Neural progenitor cell (in vitro differentiated cells): ENCODE data around the gene SLC15A4. TPM values are rescaled to one million over a fixed set of nuclear protein-coding genes. Genes with fewer than 3 reads are reported as not detected.
A peak's percentile ranks its signal among the peaks of the same experiment; 100 is the strongest.

Source experiments
- DNase-seq: peaks from one replicate; pipeline ENCODE4 v3.0.0-alpha.2; 2016; ENCODE audit warnings: low spot score
- H2AFZ ChIP-seq: fragments of 200-600 bp; sonication (generic); replicated peaks from 2 replicates; pipeline ENCODE4 v1.6.1; 2016; ENCODE audit warnings: antibody characterized with exemption
- H3F3A ChIP-seq: fragments of 200-600 bp; sonication (generic); 2 replicates; pipeline ENCODE4 v1.6.1; 2016; ENCODE audit warnings: antibody characterized with exemption, low read depth
- H3K27ac ChIP-seq: fragments of 200-600 bp; sonication (generic); 2 replicates; pipeline ENCODE4 v1.5.1; 2016; ENCODE audit warnings: mild to moderate bottlenecking
- H3K27me3 ChIP-seq: fragments of 200-600 bp; sonication (generic); 2 replicates; pipeline ENCODE4 v1.6.1; 2016; ENCODE audit warnings: mild to moderate bottlenecking, moderate library complexity
- H3K36me3 ChIP-seq: fragments of 200-600 bp; sonication (generic); 2 replicates; pipeline ENCODE4 v1.5.1; 2016
- H3K4me1 ChIP-seq: fragments of 200-600 bp; sonication (generic); 2 replicates; pipeline ENCODE4 v1.6.1; 2016; ENCODE audit warnings: mixed run types
- H3K4me2 ChIP-seq: fragments of 200-600 bp; sonication (generic); 2 replicates; pipeline ENCODE4 v1.6.1; 2016
- H3K4me3 ChIP-seq: fragments of 200-600 bp; sonication (generic); 2 replicates; pipeline ENCODE4 v1.5.1; 2016
- H3K79me2 ChIP-seq: fragments of 200-600 bp; sonication (generic); 2 replicates; pipeline ENCODE4 v1.6.1; 2016; ENCODE audit warnings: low read depth
- H3K9ac ChIP-seq: fragments of 200-600 bp; sonication (generic); 2 replicates; pipeline ENCODE4 v1.6.1; 2016
- H3K9me3 ChIP-seq: fragments of 200-600 bp; sonication (generic); 2 replicates; pipeline ENCODE4 v1.5.1; 2016; ENCODE audit warnings: low read depth
- H4K20me1 ChIP-seq: fragments of 200-600 bp; sonication (generic); 2 replicates; pipeline ENCODE4 v1.6.1; 2016; ENCODE audit warnings: low read depth
- H3K27ac Mint-ChIP-seq: 3 replicates; pipeline ENCODE4 v1.8.0; 2021; ENCODE audit warnings: mixed read lengths
- H3K27me3 Mint-ChIP-seq: 2 replicates; pipeline ENCODE4 v1.8.0; 2022; ENCODE audit warnings: low read depth, mild to moderate bottlenecking, inconsistent platforms, moderate library complexity, mixed read lengths; ENCODE audit not compliant: insufficient read depth
- H3K36me3 Mint-ChIP-seq: 3 replicates; pipeline ENCODE4 v1.8.0; 2021; ENCODE audit warnings: mixed read lengths
- H3K4me1 Mint-ChIP-seq: 3 replicates; pipeline ENCODE4 v1.8.0; 2021; ENCODE audit warnings: mixed read lengths
- H3K4me3 Mint-ChIP-seq: 3 replicates; pipeline ENCODE4 v1.8.0; 2021; ENCODE audit warnings: mild to moderate bottlenecking, moderate library complexity, mixed read lengths
- H3K9me3 Mint-ChIP-seq: 3 replicates; pipeline ENCODE4 v1.8.0; 2020; ENCODE audit warnings: mixed read lengths
- EZH2 ChIP-seq: fragments of 200-600 bp; sonication (generic); IDR thresholded peaks from 2 replicates; pipeline ENCODE4 v1.6.1; 2017; ENCODE audit warnings: antibody characterized with exemption, mild to moderate bottlenecking, moderate library complexity
- EZH2phosphoT487 ChIP-seq: fragments of 200-600 bp; sonication (generic); IDR thresholded peaks from 2 replicates; pipeline ENCODE4 v1.6.1; 2017; ENCODE audit warnings: antibody characterized with exemption
- total RNA-seq: library from RNA; depleted of rRNA; stranded (reverse); fragments of >200 nt; gene quantifications from 2 replicates; pipeline ENCODE4 v1.2.3, GENCODE V29; 2015; ENCODE audit warnings: low replicate concordance
- TF ChIP-seq, protein P1 (sequence below): fragments of 200-600 bp; sonication (generic); IDR thresholded peaks from 2 replicates; pipeline ENCODE4 v1.5.1; 2017; ENCODE audit warnings: antibody characterized with exemption, mild to moderate bottlenecking

SLC15A4 gene
- total RNA-seq, 1 donor from 2014 or later: 42.3 TPM

DNA sequence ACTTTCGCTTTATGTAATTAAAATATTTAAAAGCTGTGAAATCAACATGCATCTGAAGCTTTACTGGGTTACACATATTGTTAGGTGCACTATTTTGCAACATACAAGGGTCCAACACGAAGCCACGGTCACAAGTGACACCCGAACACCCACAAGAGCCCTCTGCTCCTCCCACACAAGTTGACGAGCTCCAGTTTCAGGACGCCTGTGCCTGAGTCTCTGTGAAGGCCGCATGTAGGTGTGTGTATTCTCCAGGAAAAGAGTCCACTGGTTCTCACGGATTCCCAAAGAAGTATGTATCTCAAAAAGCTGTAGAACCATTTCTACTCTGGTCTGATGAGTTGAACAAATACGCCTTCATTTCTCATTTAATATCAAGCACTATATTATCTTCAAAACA, 12.0 kb downstream of the SLC15A4 start:
- Histone ChIP-seq H3K27ac (no peak overlapping the region), H3K36me3 (peaks cover 8% of the 10 kb centered on the region), H3K4me2 (no peak overlapping the region), H3K27me3 (no peaks in the 10 kb centered on the region), H3K9me3 (no peaks in the 10 kb centered on the region), H4K20me1 (peaks cover 61% of the 10 kb centered on the region), H3K4me3 (no peak overlapping the region), H2AFZ (no peak overlapping the region), H3K9ac (no peak overlapping the region), H3F3A (peaks cover 14% of the 10 kb centered on the region), H3K79me2 (peaks cover 82% of the 10 kb centered on the region), H3K4me1 (peaks cover 21% of the 10 kb centered on the region)
- Mint-ChIP-seq H3K9me3 (no peaks in the 10 kb centered on the region), H3K36me3 (peaks cover 40% of the 10 kb centered on the region), H3K27ac (no peak overlapping the region), H3K27me3 (peaks cover 3% of the 10 kb centered on the region), H3K4me1 (peaks cover 15% of the 10 kb centered on the region), H3K4me3 (no peak overlapping the region)
- no peak for TF ChIP-seq EZH2
- no peak for TF ChIP-seq EZH2phosphoT487
- TF ChIP-seq, protein P1, sequence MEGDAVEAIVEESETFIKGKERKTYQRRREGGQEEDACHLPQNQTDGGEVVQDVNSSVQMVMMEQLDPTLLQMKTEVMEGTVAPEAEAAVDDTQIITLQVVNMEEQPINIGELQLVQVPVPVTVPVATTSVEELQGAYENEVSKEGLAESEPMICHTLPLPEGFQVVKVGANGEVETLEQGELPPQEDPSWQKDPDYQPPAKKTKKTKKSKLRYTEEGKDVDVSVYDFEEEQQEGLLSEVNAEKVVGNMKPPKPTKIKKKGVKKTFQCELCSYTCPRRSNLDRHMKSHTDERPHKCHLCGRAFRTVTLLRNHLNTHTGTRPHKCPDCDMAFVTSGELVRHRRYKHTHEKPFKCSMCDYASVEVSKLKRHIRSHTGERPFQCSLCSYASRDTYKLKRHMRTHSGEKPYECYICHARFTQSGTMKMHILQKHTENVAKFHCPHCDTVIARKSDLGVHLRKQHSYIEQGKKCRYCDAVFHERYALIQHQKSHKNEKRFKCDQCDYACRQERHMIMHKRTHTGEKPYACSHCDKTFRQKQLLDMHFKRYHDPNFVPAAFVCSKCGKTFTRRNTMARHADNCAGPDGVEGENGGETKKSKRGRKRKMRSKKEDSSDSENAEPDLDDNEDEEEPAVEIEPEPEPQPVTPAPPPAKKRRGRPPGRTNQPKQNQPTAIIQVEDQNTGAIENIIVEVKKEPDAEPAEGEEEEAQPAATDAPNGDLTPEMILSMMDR: no peak
- no peak for DNase-seq

DNA sequence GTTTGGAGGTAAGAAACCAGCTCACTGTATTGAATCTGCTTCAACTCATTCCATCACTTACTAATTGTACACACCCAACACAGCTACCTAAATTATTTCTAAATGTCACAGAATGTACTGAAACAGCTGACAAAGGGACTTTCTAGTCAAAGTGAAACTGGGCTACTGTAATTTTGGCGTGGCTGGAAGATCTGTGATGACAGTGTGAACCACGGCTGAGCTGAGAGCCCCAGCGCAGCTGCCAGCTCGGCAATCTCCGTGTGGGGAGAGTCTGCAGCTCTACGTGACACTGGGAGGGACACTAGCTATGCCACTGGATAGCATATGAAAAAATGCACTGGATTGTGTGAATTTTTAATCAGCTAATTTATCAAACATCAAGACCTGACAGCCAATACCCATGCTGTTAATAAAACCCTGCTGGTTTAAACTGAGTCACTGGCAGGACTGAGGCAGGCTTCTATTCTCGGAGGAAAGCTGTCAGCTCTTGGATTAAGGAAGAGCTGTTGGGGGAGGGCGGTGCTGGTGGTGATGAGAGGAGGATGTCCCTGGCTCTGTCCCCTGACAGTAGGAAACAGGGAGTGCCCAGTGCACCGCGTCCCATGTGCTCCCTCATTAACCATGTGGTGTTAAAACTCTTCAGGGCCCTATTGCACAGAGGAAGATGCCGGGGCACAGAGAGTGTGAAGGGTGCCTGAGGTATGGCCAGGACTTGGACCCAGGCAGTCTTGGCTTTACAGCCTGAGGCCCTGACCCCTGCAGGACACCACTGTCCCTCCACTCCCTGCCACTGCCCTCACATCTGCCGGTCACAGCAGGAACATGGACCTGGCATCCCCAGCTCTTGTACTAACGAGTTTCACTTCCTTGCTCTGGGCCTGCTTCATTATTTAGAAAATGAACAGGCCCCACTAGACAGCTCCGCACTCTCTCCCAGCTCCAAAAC, 13.3 kb downstream of the SLC15A4 start:
- H3K36me3 ChIP-seq: peaks cover 8% of the 10 kb centered on the region
- H3K79me2 ChIP-seq: peaks cover 69% of the 10 kb centered on the region

DNA sequence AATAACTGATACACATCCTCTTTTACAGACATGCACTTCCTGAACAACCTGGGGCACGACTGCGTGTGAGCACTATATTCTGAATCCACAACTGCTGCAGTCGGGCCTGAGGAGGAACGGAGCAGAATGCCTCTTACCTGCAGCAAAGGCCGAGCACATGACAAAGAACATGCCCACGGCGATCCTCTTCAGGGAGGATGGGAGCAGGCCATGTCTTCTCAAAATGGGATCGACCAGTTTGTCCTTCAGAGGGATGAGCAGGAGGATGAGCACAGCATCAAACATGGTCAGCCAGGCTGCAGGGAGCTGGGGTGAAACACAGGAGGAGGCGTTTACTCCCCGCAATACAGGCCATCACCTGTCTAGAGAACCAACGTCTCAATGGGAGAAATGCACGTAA, 15.1 kb downstream of the SLC15A4 start:
- peaks cover 64% of the 10 kb centered on the region for H3K79me2 ChIP-seq
- no peak overlapping the region for H3K27ac ChIP-seq
- H3K27me3 Mint-ChIP-seq: peaks cover 2% of the 10 kb centered on the region
- H3K4me3 Mint-ChIP-seq: peak overlapping the region; percentile 31
- peaks cover 4% of the 10 kb centered on the region for H3K9me3 Mint-ChIP-seq
- H3K4me2 ChIP-seq: no peak overlapping the region
- no peaks in the 10 kb centered on the region for H3K27me3 ChIP-seq
- H3K9ac ChIP-seq: no peak overlapping the region
- peaks cover 21% of the 10 kb centered on the region for H3K36me3 ChIP-seq
- peaks cover 14% of the 10 kb centered on the region for H3F3A ChIP-seq
- H3K4me1 ChIP-seq: peaks cover 21% of the 10 kb centered on the region
- H3K4me1 Mint-ChIP-seq: peaks cover 15% of the 10 kb centered on the region
- TF ChIP-seq EZH2: no peak
- TF ChIP-seq, protein P1: no peak
- TF ChIP-seq EZH2phosphoT487: no peak
- DNase-seq: no peak
- peaks cover 39% of the 10 kb centered on the region for H3K36me3 Mint-ChIP-seq
- H2AFZ ChIP-seq: no peak overlapping the region
- H3K27ac Mint-ChIP-seq: no peak overlapping the region
- peaks cover 40% of the 10 kb centered on the region for H4K20me1 ChIP-seq
- H3K4me3 ChIP-seq: no peak overlapping the region
- H3K9me3 ChIP-seq: no peaks in the 10 kb centered on the region

More for the DNA sequence above, 13.3 kb downstream of the SLC15A4 start:
- Histone ChIP-seq H3K9me3 (no peaks in the 10 kb centered on the region), H3K4me1 (peaks cover 21% of the 10 kb centered on the region), H4K20me1 (peaks cover 49% of the 10 kb centered on the region), H3K27ac (peak overlapping the region; percentile 60), H2AFZ (no peak overlapping the region), H3K4me2 (peak overlapping the region; percentile 53), H3K9ac (no peak overlapping the region), H3F3A (peaks cover 14% of the 10 kb centered on the region), H3K4me3 (no peak overlapping the region), H3K27me3 (no peaks in the 10 kb centered on the region)
- Mint-ChIP-seq H3K9me3 (no peaks in the 10 kb centered on the region), H3K36me3 (peaks cover 41% of the 10 kb centered on the region), H3K27me3 (peaks cover 3% of the 10 kb centered on the region), H3K4me1 (peaks cover 15% of the 10 kb centered on the region), H3K4me3 (no peak overlapping the region), H3K27ac (no peak overlapping the region)
- TF ChIP-seq EZH2phosphoT487: no peak
- TF ChIP-seq, protein P1: peak; percentile 28
- peak; percentile 48 for DNase-seq
